22Rv1 (cell line): ENCODE results near the gene USP14.

Experiments
- H3K27ac ChIP-seq: fragments of 450-650 bp; 2 replicates; pipeline ENCODE4 v1.5.1; 2017
- CTCF ChIP-seq: fragments of 450-650 bp; IDR thresholded peaks from 2 replicates; pipeline ENCODE4 v1.5.1; 2017; ENCODE audit warnings: mild to moderate bottlenecking
- ZFX ChIP-seq: fragments of 450-650 bp; IDR thresholded peaks from 2 replicates; pipeline ENCODE4 v1.6.1; 2017; ENCODE audit warnings: antibody characterized with exemption, borderline replicate concordance

USP14 gene

GRCh38 chr18:210733-211132 is 52.4 kb downstream of the USP14 start:
- 0 out of 2 replicates have a peak overlapping the region, but pooled peaks have one; percentile 2 for H3K27ac ChIP-seq
- TF ChIP-seq ZFX (no peak), CTCF (no peak)

GRCh38 chr18:211582-211981 is 53.2 kb downstream of the USP14 start:
- no peak for TF ChIP-seq ZFX
- no peak for TF ChIP-seq CTCF
- no peak overlapping the region for H3K27ac ChIP-seq

GRCh38 chr18:212780-213179 is 54.4 kb downstream of the USP14 start:
- TF ChIP-seq ZFX (no peak), CTCF (0 out of 2 replicates have a peak, but pooled peaks have one; percentile 2)
- H3K27ac ChIP-seq: no peak overlapping the region

GRCh38 chr18:213505-213904 is 55.1 kb downstream of the USP14 start:
- TF ChIP-seq ZFX: no peak
- TF ChIP-seq CTCF: no peak
- H3K27ac ChIP-seq: no peak overlapping the region

GRCh38 chr18:213966-214365 is 55.6 kb downstream of the USP14 start:
- no peak overlapping the region for H3K27ac ChIP-seq
- TF ChIP-seq CTCF: no peak

- peak overlapping the region; percentile 16; the same call in 1 of the 2 replicates for H3K27ac ChIP-seq
- TF ChIP-seq CTCF (no peak), ZFX (no peak)
Measured at GRCh38 chr18:215448-216010, 57.2 kb downstream of the USP14 start.

- H3K27ac ChIP-seq: no peak overlapping the region
- no peak for TF ChIP-seq ZFX
- no peak for TF ChIP-seq CTCF
Measured at GRCh38 chr18:217532-218336, 59.4 kb downstream of the USP14 start.
